G401.6 (cell line): ENCODE data around the gene FBLN1.
"Not testable (repeated sequence)": the region's sequence is repeated elsewhere in the genome, so short reads cannot be mapped to it uniquely, and the experiment has no call there.

Experiments used
- FAIRE-seq: peaks from 2 replicates; lab custom pipeline; 2012; peaks lifted over from hg19 to GRCh38; lab: Jason Lieb, UNC

FBLN1 gene

GRCh38 chr22:45477366-45478107, 25.1 kb upstream of the FBLN1 start:
- no peak for FAIRE-seq

GRCh38 chr22:45478108-45478771, 24.4 kb upstream of the FBLN1 start:
- FAIRE-seq = no peak

- FAIRE-seq = no peak
Observed at GRCh38 chr22:45480717-45481116, 22.0 kb upstream of the FBLN1 start.

- no peak for FAIRE-seq
Observed at GRCh38 chr22:45481661-45482060, 21.0 kb upstream of the FBLN1 start.

GRCh38 chr22:45482169-45482568, 20.5 kb upstream of the FBLN1 start:
- FAIRE-seq = no peak

GRCh38 chr22:45483319-45483718, 19.4 kb upstream of the FBLN1 start:
- no peak for FAIRE-seq

GRCh38 chr22:45483918-45484499, 18.7 kb upstream of the FBLN1 start:
- FAIRE-seq = no peak

- FAIRE-seq = no peak
Observed at GRCh38 chr22:45484742-45485141, 17.9 kb upstream of the FBLN1 start.

- no peak for FAIRE-seq
Observed at GRCh38 chr22:45485261-45485660, 17.4 kb upstream of the FBLN1 start.

GRCh38 chr22:45488764-45489370, 13.8 kb upstream of the FBLN1 start:
- peak; percentile 11 for FAIRE-seq

GRCh38 chr22:45490836-45491235, 11.8 kb upstream of the FBLN1 start:
- FAIRE-seq = no peak

GRCh38 chr22:45491841-45492240, 10.8 kb upstream of the FBLN1 start:
- FAIRE-seq = no peak

GRCh38 chr22:45493286-45493771, 9.4 kb upstream of the FBLN1 start:
- no peak for FAIRE-seq

GRCh38 chr22:45494306-45494705, 8.4 kb upstream of the FBLN1 start:
- FAIRE-seq = not testable (repeated sequence)

GRCh38 chr22:45495616-45496015, 7.1 kb upstream of the FBLN1 start:
- not testable (repeated sequence) for FAIRE-seq

GRCh38 chr22:45496451-45496941, 6.2 kb upstream of the FBLN1 start:
- FAIRE-seq = no peak

GRCh38 chr22:45497351-45498145, 5.1 kb upstream of the FBLN1 start:
- FAIRE-seq = no peak

- FAIRE-seq = no peak
Observed at GRCh38 chr22:45499746-45500145, 2.9 kb upstream of the FBLN1 start.

GRCh38 chr22:45503050-45503815, 550 bp downstream of the FBLN1 start:
- no peak for FAIRE-seq

GRCh38 chr22:45503816-45504372, 1.2 kb downstream of the FBLN1 start:
- FAIRE-seq = no peak
